Stomach (tissue), 4 donors: ENCODE results near the gene PRKCA.

ENCODE experiments used
- CTCF ChIP-seq, 7 experiments: fragments of 450-650 bp in 4 of 7; fragments of 200-600 bp in 3 of 7; sonication (generic) in 3 of 7; IDR thresholded peaks; one replicate each; pipeline ENCODE4 v1.5.1; 2016 to 2019; ENCODE audit warnings: antibody characterized with exemption in 7 of 7, control low read depth in 2 of 7, mild to moderate bottlenecking in 1 of 7
- EP300 ChIP-seq: sonication (generic); formaldehyde crosslinking; IDR thresholded peaks from one replicate; pipeline ENCODE4 v1.6.1; 2017; ENCODE audit warnings: antibody characterized with exemption
- POLR2A ChIP-seq, 4 donors: fragments of 450-650 bp; IDR thresholded peaks; one replicate each; pipeline ENCODE4 v1.6.1; 2016; ENCODE audit warnings: antibody characterized with exemption in 4 of 4, control low read depth in 2 of 4, mild to moderate bottlenecking in 1 of 4, moderate library complexity in 1 of 4
- POLR2AphosphoS5 ChIP-seq, 3 donors: sonication (generic); formaldehyde crosslinking; IDR thresholded peaks; one replicate each; pipeline ENCODE4 v1.6.1; 2016; ENCODE audit warnings: antibody characterized with exemption in 3 of 3

GRCh38 chr17:66507982-66508760 is 205.8 kb downstream of the PRKCA start:
- TF ChIP-seq CTCF (IDR thresholded peaks at IDR 0.05): no peak
- TF ChIP-seq POLR2A (IDR thresholded peaks at IDR 0.05): no peak
- no peak for TF ChIP-seq POLR2AphosphoS5 (IDR thresholded peaks at IDR 0.05)
- no peak for TF ChIP-seq EP300
